Activated T-cell treated with anti-CD3 and anti-CD28 coated beads, Interleukin-2, amount 50 U/mL, for 72 hours (primary cell): Measurements from ENCODE around the gene COX6B1. TPM values are rescaled to one million over a fixed set of nuclear protein-coding genes. Genes with fewer than 3 reads are reported as not detected.

Experiments used
- ATAC-seq, 2 donors: fragments of 150-1000 bp; cut with Tn5 transposase; replicated peaks in 1 of 2; 2 replicates each; pipeline ENCODE4 v1.10.0; 2021; ENCODE audit warnings: moderate library complexity in 2 of 2, mild to moderate bottlenecking in 1 of 2
- DNase-seq, 2 donors: peaks; one replicate each; pipeline ENCODE4 v3.0.0; 2021 to 2022; ENCODE audit warnings: mixed read lengths in 1 of 2
- H3K27ac Mint-ChIP-seq: one replicate; pipeline ENCODE4 v1.8.0; 2022; ENCODE audit warnings: mild to moderate bottlenecking, moderate library complexity, mixed read lengths
- H3K27me3 Mint-ChIP-seq: one replicate; pipeline ENCODE4 v1.8.0; 2022; ENCODE audit warnings: low read depth, mixed read lengths
- H3K36me3 Mint-ChIP-seq, 2 donors: one replicate each; pipeline ENCODE4 v1.8.0; 2022; ENCODE audit warnings: mixed read lengths in 2 of 2, mild to moderate bottlenecking in 1 of 2; ENCODE audit not compliant: insufficient read depth in 2 of 2
- H3K4me1 Mint-ChIP-seq: one replicate; pipeline ENCODE4 v1.8.0; 2022; ENCODE audit warnings: low read depth, mixed read lengths
- H3K4me3 Mint-ChIP-seq, 2 donors: one replicate each; pipeline ENCODE4 v1.8.0; 2022; ENCODE audit warnings: mild to moderate bottlenecking in 2 of 2, mixed read lengths in 2 of 2, moderate library complexity in 2 of 2
- H3K9me3 Mint-ChIP-seq, 2 donors: one replicate each; pipeline ENCODE4 v1.8.0; 2022; ENCODE audit warnings: mixed read lengths in 2 of 2
- total RNA-seq, 2 donors: library from RNA; stranded (reverse); gene quantifications; one replicate each; pipeline ENCODE4 v1.2.3, GENCODE V29; 2022

The COX6B1 gene
- total RNA-seq, 2 donors from 2014 or later, result 277 to 288 TPM

- Mint-ChIP-seq H3K9me3 (no peaks in the 10 kb centered on the region), H3K4me3 (no peak overlapping the region), H3K27ac (no peak overlapping the region), H3K4me1 (no peaks in the 10 kb centered on the region), H3K27me3 (no peaks in the 10 kb centered on the region), H3K36me3 (peaks cover 6 to 11% of the 10 kb centered on the region in 2 donors)
- DNase-seq (no peak), ATAC-seq (no peak)
Observed at GRCh38 chr19:35619290-35619923, 28.7 kb upstream of the COX6B1 start.

GRCh38 chr19:35620001-35620400, 28.1 kb upstream of the COX6B1 start:
- Mint-ChIP-seq H3K9me3 (no peaks in the 10 kb centered on the region), H3K27ac (no peak overlapping the region), H3K4me3 (no peak overlapping the region), H3K4me1 (no peaks in the 10 kb centered on the region), H3K27me3 (no peaks in the 10 kb centered on the region), H3K36me3 (peaks cover 5 to 7% of the 10 kb centered on the region in 2 donors)
- ATAC-seq (no peak), DNase-seq (no peak)

GRCh38 chr19:35621708-35622107, 26.4 kb upstream of the COX6B1 start:
- Mint-ChIP-seq H3K27ac (no peak overlapping the region), H3K9me3 (no peaks in the 10 kb centered on the region), H3K4me3 (no peak overlapping the region)

GRCh38 chr19:35622750-35623149, 25.4 kb upstream of the COX6B1 start:
- H3K9me3 Mint-ChIP-seq, result no peaks in the 10 kb centered on the region
- H3K27me3 Mint-ChIP-seq, result no peaks in the 10 kb centered on the region
- H3K4me3 Mint-ChIP-seq, result no peak overlapping the region
- no peak for ATAC-seq
- H3K36me3 Mint-ChIP-seq, result peaks cover 4 to 5% of the 10 kb centered on the region in 2 donors
- no peak overlapping the region for H3K27ac Mint-ChIP-seq
- no peaks in the 10 kb centered on the region for H3K4me1 Mint-ChIP-seq
- DNase-seq, result no peak

More at GRCh38 chr19:35621708-35622107, 26.4 kb upstream of the COX6B1 start:
- no peak for DNase-seq
- Mint-ChIP-seq H3K27me3 (no peaks in the 10 kb centered on the region), H3K4me1 (no peaks in the 10 kb centered on the region), H3K36me3 (peaks cover 4 to 5% of the 10 kb centered on the region in 2 donors)
- ATAC-seq, result no peak

GRCh38 chr19:35623327-35624010, 24.7 kb upstream of the COX6B1 start:
- no peaks in the 10 kb centered on the region for H3K9me3 Mint-ChIP-seq
- peaks cover 4 to 5% of the 10 kb centered on the region in 2 donors for H3K36me3 Mint-ChIP-seq
- DNase-seq (no peak), ATAC-seq (no peak)
- no peak overlapping the region for H3K27ac Mint-ChIP-seq
- no peak overlapping the region for H3K4me3 Mint-ChIP-seq
- no peaks in the 10 kb centered on the region for H3K27me3 Mint-ChIP-seq
- peaks cover 6% of the 10 kb centered on the region for H3K4me1 Mint-ChIP-seq

- H3K4me1 Mint-ChIP-seq, result peaks cover 16% of the 10 kb centered on the region
- peaks cover 8 to 20% of the 10 kb centered on the region in 2 donors for H3K36me3 Mint-ChIP-seq
- no peaks in the 10 kb centered on the region for H3K27me3 Mint-ChIP-seq
- no peak for DNase-seq
- ATAC-seq, result no peak
- H3K27ac Mint-ChIP-seq, result peak overlapping the region; percentile 95
- no peaks in the 10 kb centered on the region for H3K9me3 Mint-ChIP-seq
- H3K4me3 Mint-ChIP-seq, result peak overlapping the region; percentile 94 to 96
Observed at GRCh38 chr19:35628264-35628564, 19.9 kb upstream of the COX6B1 start.

- no peaks in the 10 kb centered on the region for H3K9me3 Mint-ChIP-seq
- peak within 1 kb of the TSS; percentile 95 for H3K27ac Mint-ChIP-seq
Observed at GRCh38 chr19:35628565-35629331, 19.4 kb upstream of the COX6B1 start, which contains the start of gene RBM42. TSS of gene RBM42 (plus strand) at chr19:35629036. CDS start at chr19:35629154, 118 bp downstream.

GRCh38 chr19:35629332-35629633, 18.8 kb upstream of the COX6B1 start:
- Mint-ChIP-seq H3K27me3 (no peaks in the 10 kb centered on the region), H3K4me1 (peaks cover 16% of the 10 kb centered on the region), H3K36me3 (peaks cover 10 to 23% of the 10 kb centered on the region in 2 donors), H3K4me3 (peak overlapping the region; percentile 94 to 96), H3K9me3 (no peaks in the 10 kb centered on the region), H3K27ac (peak overlapping the region; percentile 36)
- DNase-seq (no peak), ATAC-seq (no peak)

More at GRCh38 chr19:35628565-35629331, 19.4 kb upstream of the COX6B1 start, which contains the start of gene RBM42:
- Mint-ChIP-seq H3K27me3 (no peaks in the 10 kb centered on the region), H3K36me3 (peaks cover 10 to 23% of the 10 kb centered on the region in 2 donors), H3K4me1 (peaks cover 16% of the 10 kb centered on the region), H3K4me3 (peak within 1 kb of the TSS; percentile 94 to 96)
- ATAC-seq (peak; percentile 100), DNase-seq (peak; percentile 96 to 97)

GRCh38 chr19:35633727-35634440, 14.2 kb upstream of the COX6B1 start:
- no peak for DNase-seq
- Mint-ChIP-seq H3K4me3 (no peak overlapping the region), H3K27ac (no peak overlapping the region), H3K4me1 (peaks cover 6% of the 10 kb centered on the region), H3K36me3 (peaks cover 11 to 28% of the 10 kb centered on the region in 2 donors), H3K9me3 (no peaks in the 10 kb centered on the region), H3K27me3 (no peaks in the 10 kb centered on the region)
- no peak for ATAC-seq

GRCh38 chr19:35636651-35637050, 11.5 kb upstream of the COX6B1 start:
- peaks cover 5 to 17% of the 10 kb centered on the region in 2 donors for H3K36me3 Mint-ChIP-seq
- H3K27ac Mint-ChIP-seq, result no peak overlapping the region
- H3K4me1 Mint-ChIP-seq, result peaks cover 8% of the 10 kb centered on the region
- no peaks in the 10 kb centered on the region for H3K9me3 Mint-ChIP-seq
- H3K27me3 Mint-ChIP-seq, result no peaks in the 10 kb centered on the region
- ATAC-seq, result no peak
- no peak overlapping the region for H3K4me3 Mint-ChIP-seq
- no peak for DNase-seq

GRCh38 chr19:35637165-35637564, 11.0 kb upstream of the COX6B1 start:
- Mint-ChIP-seq H3K27ac (no peak overlapping the region), H3K36me3 (peaks cover 3 to 14% of the 10 kb centered on the region in 2 donors), H3K4me3 (no peak overlapping the region), H3K9me3 (no peaks in the 10 kb centered on the region), H3K27me3 (no peaks in the 10 kb centered on the region), H3K4me1 (peaks cover 13% of the 10 kb centered on the region)
- DNase-seq (no peak), ATAC-seq (no peak)

- ATAC-seq (no peak), DNase-seq (no peak)
- Mint-ChIP-seq H3K4me1 (peaks cover 21% of the 10 kb centered on the region), H3K4me3 (no peak overlapping the region), H3K36me3 (peaks cover 1 to 10% of the 10 kb centered on the region in 2 donors), H3K9me3 (no peaks in the 10 kb centered on the region), H3K27me3 (no peaks in the 10 kb centered on the region), H3K27ac (no peak overlapping the region)
Observed at GRCh38 chr19:35639321-35639639, 8.8 kb upstream of the COX6B1 start.

GRCh38 chr19:35639863-35640262, 8.3 kb upstream of the COX6B1 start:
- Mint-ChIP-seq H3K9me3 (no peaks in the 10 kb centered on the region), H3K27ac (no peak overlapping the region), H3K27me3 (no peaks in the 10 kb centered on the region), H3K36me3 (peaks cover 1 to 10% of the 10 kb centered on the region in 2 donors), H3K4me3 (no peak overlapping the region), H3K4me1 (peaks cover 25% of the 10 kb centered on the region)
- DNase-seq, result no peak
- ATAC-seq, result no peak
